Panc1 (cell line): ENCODE measurements around the gene NHSL1. TPM values are rescaled to one million over a fixed set of nuclear protein-coding genes. Genes with fewer than 3 reads are reported as not detected.

Experiments used
- ATAC-seq: fragments of 200-7000 bp; cut with Tn5 transposase; 2 replicates; pipeline ENCODE4 v1.9.1; 2020; ENCODE audit warnings: mild to moderate bottlenecking, moderate library complexity
- BruUV-seq: library from RNA; stranded (reverse); fragments of 400-500 nt; replicated peaks from 2 replicates; lab custom pipeline; 2021; lab: Mats Ljungman, UMichigan
- CTCF ChIA-PET: fragments of 300-600 bp; sonication (Branson Sonifier 250); formaldehyde crosslinking; loops from one replicate; lab custom pipeline; 2022; ENCODE audit warnings: antibody characterized with exemption; lab: Charles Lee
- POLR2A ChIA-PET: fragments of 300-600 bp; sonication (Branson Sonifier 250); formaldehyde crosslinking; loops from one replicate; lab custom pipeline; 2022; ENCODE audit warnings: antibody characterized with exemption; lab: Charles Lee
- DNase-seq: peaks from one replicate; pipeline ENCODE4 v3.0.0-alpha.2; 2010; ENCODE audit warnings: low read depth, low spot score
- H3K27ac ChIP-seq: 2 replicates; pipeline ENCODE4 v1.5.1; 2011; ENCODE audit warnings: mild to moderate bottlenecking, low read length, inconsistent platforms
- H3K27me3 ChIP-seq: fragments of 200-500 bp; sonication (Bioruptor generic); 2 replicates; pipeline ENCODE4 v1.6.0; 2014; ENCODE audit warnings: low read length, inconsistent platforms; ENCODE audit not compliant: control insufficient read depth, insufficient read depth
- H3K36me3 ChIP-seq: fragments of 200-500 bp; sonication (Bioruptor generic); 2 replicates; pipeline ENCODE4 v1.5.1; 2014; ENCODE audit warnings: inconsistent platforms, mild to moderate bottlenecking, low read length, moderate library complexity; ENCODE audit not compliant: control insufficient read depth, insufficient read depth
- H3K4me1 ChIP-seq: 2 replicates; pipeline ENCODE4 v1.5.1; 2011; ENCODE audit warnings: inconsistent platforms, mild to moderate bottlenecking, low read length, moderate library complexity; ENCODE audit not compliant: control insufficient read depth, insufficient read depth
- H3K4me3 ChIP-seq, 2 experiments: 2 replicates each; pipeline ENCODE4 v1.5.1; 2011 to 2012; ENCODE audit warnings: low read depth in 2 of 2, low read length in 2 of 2, mild to moderate bottlenecking in 2 of 2, inconsistent platforms in 1 of 2, moderate library complexity in 1 of 2
- H3K9me3 ChIP-seq: fragments of 200-500 bp; sonication (Bioruptor generic); 2 replicates; pipeline ENCODE4 v1.5.1; 2014; ENCODE audit warnings: low read depth, mild to moderate bottlenecking, inconsistent platforms, low read length, moderate library complexity; ENCODE audit not compliant: control insufficient read depth, insufficient read depth
- CTCF ChIP-seq: fragments of 450-650 bp; IDR thresholded peaks from 2 replicates; pipeline ENCODE4 v1.5.1; 2017; ENCODE audit warnings: mild to moderate bottlenecking
- POLR2AphosphoS5 ChIP-seq: IDR thresholded peaks from 2 replicates; pipeline ENCODE4 v1.6.1; 2012; ENCODE audit warnings: mild to moderate bottlenecking, low read depth, low read length, moderate library complexity
- REST ChIP-seq, 2 experiments: IDR thresholded peaks; 2 replicates each; pipeline ENCODE4 v1.6.1; 2011 to 2012; ENCODE audit warnings: low read depth in 2 of 2, control low read depth in 1 of 2, low read length in 1 of 2, mild to moderate bottlenecking in 1 of 2, moderate library complexity in 1 of 2; ENCODE audit not compliant: insufficient read depth in 1 of 2
- SIN3A ChIP-seq: IDR thresholded peaks from 2 replicates; pipeline ENCODE4 v1.6.1; 2012; ENCODE audit warnings: low read depth, mild to moderate bottlenecking, low read length, moderate library complexity, borderline replicate concordance; ENCODE audit not compliant: insufficient read depth
- TCF7L2 ChIP-seq: IDR thresholded peaks from 2 replicates; pipeline ENCODE4 v1.6.1; 2011; ENCODE audit warnings: mild to moderate bottlenecking, low read depth, low read length, inconsistent platforms
- in situ Hi-C: cut with HindIII; loops from 2 replicates; pipeline ENCODE4 v1.10.0; 2016; ENCODE audit warnings: low sequenced_read_pairs, low pct_unique_long_range_greater_than_20kb
- intact Hi-C: fragments of 100-400 bp; cut with micrococcal nuclease; formaldehyde crosslinking; loops from one replicate; pipeline ENCODE4 v1.10.0; 2022; ENCODE audit not compliant: unreplicated experiment
- total RNA-seq: library from RNA; stranded (reverse); gene quantifications from one replicate; pipeline ENCODE4 v1.2.1, GENCODE V29; 2021; ENCODE audit not compliant: unreplicated experiment

The NHSL1 gene
- total RNA-seq, 1 experiment from 2014 or later = 20.6 TPM

- Histone ChIP-seq H3K36me3 (no peaks in the 10 kb centered on the region), H3K4me1 (no peaks in the 10 kb centered on the region), H3K27me3 (no peaks in the 10 kb centered on the region), H3K9me3 (peaks cover 1% of the 10 kb centered on the region; the same call in 1 of the 2 replicates), H3K4me3 (no peak overlapping the region), H3K27ac (no peak overlapping the region)
- ChIA-PET CTCF (no interaction called here), POLR2A (no interaction called here)
- intact Hi-C loops = loop anchor here (5.0 kb wide), 1 partner anchor 97 kb away; no protein-coding TSS in a partner anchor
- TF ChIP-seq REST (IDR thresholded peaks at IDR 0.05; ENCODE audit: insufficient read depth in 1 of 2, low read depth in 2 of 2, low read length in 1 of 2) = no peak
- BruUV-seq = no TSS peak
- ATAC-seq = no peak
- no peak for DNase-seq
- in situ Hi-C loops = no loop called here
Observed at GRCh38 chr6:138524526-138524925, 25.2 kb upstream of the NHSL1 start.

- intact Hi-C loops = loop anchor here (5.0 kb wide), 1 partner anchor 96 kb away; no protein-coding TSS in a partner anchor
- H3K27ac ChIP-seq = no peak overlapping the region
- no peak overlapping the region for H3K4me3 ChIP-seq
- no peaks in the 10 kb centered on the region for H3K36me3 ChIP-seq
- H3K9me3 ChIP-seq = peaks cover 4% of the 10 kb centered on the region; the same call in 1 of the 2 replicates
- BruUV-seq = no TSS peak
- ChIA-PET POLR2A (interaction anchor here (0.6 to 0.7 kb wide), 3 partner anchors 11 to 36 kb away, joined by 3 read pairs; no protein-coding TSS in a partner anchor), CTCF (no interaction called here)
- in situ Hi-C loops = no loop called here
- H3K27me3 ChIP-seq = no peaks in the 10 kb centered on the region
- H3K4me1 ChIP-seq = no peaks in the 10 kb centered on the region
- no peak for DNase-seq
- no peak for ATAC-seq
- TF ChIP-seq SIN3A (no peak), CTCF (no peak), REST (IDR thresholded peaks at IDR 0.05; ENCODE audit: insufficient read depth in 1 of 2, low read depth in 2 of 2, low read length in 1 of 2) (no peak), TCF7L2 (no peak), POLR2AphosphoS5 (no peak)
Observed at GRCh38 chr6:138523347-138524210, 24.3 kb upstream of the NHSL1 start.
